H1 (cell line): ENCODE measurements around the gene NUP42. TPM values are rescaled to one million over a fixed set of nuclear protein-coding genes. Genes with fewer than 3 reads are reported as not detected.

ENCODE experiments used
- CHD7 ChIP-seq: fragments of 300-600 bp; sonication (generic); IDR thresholded peaks from 2 replicates; pipeline ENCODE4 v1.7.1; 2012; ENCODE audit warnings: low read length, moderate library complexity, mild to moderate bottlenecking, inconsistent platforms; ENCODE audit not compliant: insufficient replicate concordance
- HDAC6 ChIP-seq: IDR thresholded peaks from one replicate; pipeline ENCODE4 v1.7.1; 2012; ENCODE audit warnings: low read depth, mild to moderate bottlenecking, inconsistent platforms, low read length, moderate library complexity
- JUND ChIP-seq: IDR thresholded peaks from 2 replicates; pipeline ENCODE4 v1.6.1; 2011; ENCODE audit warnings: mild to moderate bottlenecking, improper control_type of control experiment, low read length
- SIX5 ChIP-seq: IDR thresholded peaks from 2 replicates; pipeline ENCODE4 v1.6.1; 2011; ENCODE audit warnings: mild to moderate bottlenecking, low read depth, low read length
- SP1 ChIP-seq: IDR thresholded peaks from 2 replicates; pipeline ENCODE4 v1.6.1; 2011; ENCODE audit warnings: low read depth, low read length
- polyA plus RNA-seq, 7 experiments: library from polyadenylated mRNA; depleted of rRNA in 3 of 7; stranded (reverse) in 5 of 7; unstranded in 2 of 7; fragments of >200 nt in 5 of 7; fragments of 200-250 nt in 2 of 7; gene quantifications; 1 replicate in 5 of 7; 2 replicates in 1 of 7; 4 replicates in 1 of 7; pipeline versions ENCODE4 v1.2.1 to v1.2.3, GENCODE V29; 2011 to 2013; ENCODE audit warnings: missing spikeins in 2 of 7, mixed read lengths in 2 of 7
- total RNA-seq: library from RNA; stranded (reverse); fragmentation: NEBNext Ultra II Directional; extraction: Animal tissue kit (Norgen Biotek cat#: 25700); gene quantifications from 2 replicates; pipeline ENCODE4 v1.2.1, GENCODE V29; 2021

The NUP42 gene
- total and polyA plus RNA-seq, 2 of the 8 experiments (the other 6 are each of a cell fraction or from before 2014, with no cell fraction given): 31.8 to 41.2 TPM

DNA sequence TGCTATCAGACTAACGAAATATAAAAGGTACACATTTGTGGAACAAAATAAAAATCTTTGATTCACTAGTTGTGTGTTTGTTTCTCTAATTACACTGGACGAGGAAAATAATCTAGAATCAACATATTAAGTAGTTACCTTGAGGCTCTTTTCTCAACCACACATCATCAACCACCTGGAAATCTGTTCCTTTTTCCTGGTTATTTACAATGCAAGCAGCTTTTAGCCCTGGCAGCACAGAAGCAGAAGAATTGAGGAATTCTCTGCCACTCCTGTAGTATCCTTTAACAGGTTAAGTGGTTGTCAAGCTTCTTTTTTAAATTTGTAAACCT is 23.7 kb downstream of the NUP42 start (continued):
- TF ChIP-seq SIX5 (no peak), CHD7 (no peak), HDAC6 (no peak), JUND (no peak), SP1 (no peak)
